Hepatocyte (in vitro differentiated cells): ENCODE results near the gene SYNRG.

ENCODE experiments used
- CTCF ChIP-seq: fragments of 200-600 bp; sonication (generic); IDR thresholded peaks from 2 replicates; pipeline ENCODE4 v1.5.1; 2016; ENCODE audit warnings: antibody characterized with exemption, mild to moderate bottlenecking; ENCODE audit not compliant: poor library complexity
- EZH2phosphoT487 ChIP-seq: fragments of 200-600 bp; sonication (generic); IDR thresholded peaks from one replicate; pipeline ENCODE4 v1.6.1; 2018; ENCODE audit warnings: antibody characterized with exemption, mild to moderate bottlenecking, low read depth, moderate library complexity; ENCODE audit not compliant: unreplicated experiment, severe bottlenecking

- TF ChIP-seq EZH2phosphoT487 (no peak), CTCF (no peak)
Measured at GRCh38 chr17:37598145-37598544, 11.1 kb downstream of the SYNRG start.
